GM23338 (cell line): ENCODE measurements around the gene VSIG10L. TPM values are rescaled to one million over a fixed set of nuclear protein-coding genes. Genes with fewer than 3 reads are reported as not detected.

Experiments
- ATAC-seq: fragments of 200-7000 bp; cut with Tn5 transposase; 3 replicates; pipeline ENCODE4 v1.9.1; 2020
- DNase-seq: peaks from one replicate; pipeline ENCODE4 v3.0.0-alpha.2; 2015; ENCODE audit warnings: low spot score
- H2AFZ ChIP-seq: fragments of 200-600 bp; sonication (generic); 2 replicates; pipeline ENCODE4 v1.8.0; 2016; ENCODE audit warnings: antibody characterized with exemption, mild to moderate bottlenecking, moderate library complexity
- H3F3A ChIP-seq: fragments of 200-600 bp; sonication (generic); replicated peaks from 2 replicates; pipeline ENCODE4 v1.8.0; 2017; ENCODE audit warnings: antibody characterized with exemption, mixed run types, low read depth
- H3K27ac ChIP-seq: fragments of 200-600 bp; sonication (generic); 2 replicates; pipeline ENCODE4 v1.6.1; 2016; ENCODE audit warnings: low read depth
- H3K27me3 ChIP-seq: fragments of 200-600 bp; sonication (generic); 2 replicates; pipeline ENCODE4 v1.8.0; 2016; ENCODE audit warnings: mild to moderate bottlenecking, mixed run types, moderate library complexity; ENCODE audit not compliant: insufficient read depth
- H3K36me3 ChIP-seq: fragments of 200-600 bp; sonication (generic); 2 replicates; pipeline ENCODE4 v1.8.0; 2016; ENCODE audit warnings: mild to moderate bottlenecking; ENCODE audit not compliant: insufficient read depth
- H3K4me1 ChIP-seq: fragments of 200-600 bp; sonication (generic); 2 replicates; pipeline ENCODE4 v1.8.0; 2016; ENCODE audit warnings: mild to moderate bottlenecking, moderate library complexity; ENCODE audit not compliant: insufficient read depth
- H3K4me2 ChIP-seq: fragments of 200-600 bp; sonication (generic); 2 replicates; pipeline ENCODE4 v1.7.1; 2017; ENCODE audit warnings: mixed run types
- H3K4me3 ChIP-seq: fragments of 200-600 bp; sonication (generic); 2 replicates; pipeline ENCODE4 v1.6.1; 2016; ENCODE audit warnings: mixed run types
- H3K79me2 ChIP-seq: fragments of 200-600 bp; sonication (generic); replicated peaks from 2 replicates; pipeline ENCODE4 v1.8.0; 2017; ENCODE audit warnings: mild to moderate bottlenecking; ENCODE audit not compliant: insufficient read depth
- H3K9me2 ChIP-seq: fragments of 200-600 bp; sonication (generic); 2 replicates; pipeline ENCODE4 v1.8.0; 2017; ENCODE audit not compliant: insufficient read depth
- H4K20me1 ChIP-seq: fragments of 200-600 bp; sonication (generic); replicated peaks from 2 replicates; pipeline ENCODE4 v1.8.0; 2017; ENCODE audit warnings: mild to moderate bottlenecking; ENCODE audit not compliant: insufficient read depth
- H3K27ac Mint-ChIP-seq: 2 replicates; pipeline ENCODE4 v1.8.0; 2020; ENCODE audit warnings: inconsistent platforms, mild to moderate bottlenecking, moderate library complexity, mixed read lengths
- H3K27me3 Mint-ChIP-seq: 3 replicates; pipeline ENCODE4 v1.8.0; 2022; ENCODE audit warnings: low read depth, mild to moderate bottlenecking, moderate library complexity, mixed read lengths, inconsistent platforms; ENCODE audit not compliant: insufficient read depth, poor library complexity
- H3K36me3 Mint-ChIP-seq: 3 replicates; pipeline ENCODE4 v1.8.0; 2021; ENCODE audit warnings: low read depth, mild to moderate bottlenecking, inconsistent platforms, moderate library complexity, mixed read lengths
- H3K4me1 Mint-ChIP-seq: 3 replicates; pipeline ENCODE4 v1.8.0; 2020; ENCODE audit warnings: mild to moderate bottlenecking, inconsistent platforms, mixed read lengths
- H3K4me3 Mint-ChIP-seq: 3 replicates; pipeline ENCODE4 v1.8.0; 2021; ENCODE audit warnings: moderate library complexity, mild to moderate bottlenecking, inconsistent platforms, mixed read lengths
- H3K9me3 Mint-ChIP-seq: 3 replicates; pipeline ENCODE4 v1.8.0; 2020; ENCODE audit warnings: moderate library complexity, mild to moderate bottlenecking, inconsistent platforms, mixed read lengths
- CREB1 ChIP-seq: fragments of 250-450 bp; sonication (Bioruptor Pico); IDR thresholded peaks from 2 replicates; pipeline ENCODE4 v1.5.0; 2020; ENCODE audit warnings: low read depth, mild to moderate bottlenecking, moderate library complexity
- EZH2 ChIP-seq: fragments of 200-600 bp; sonication (generic); IDR thresholded peaks from one replicate; pipeline ENCODE4 v1.8.0; 2017; ENCODE audit warnings: antibody characterized with exemption, mild to moderate bottlenecking, low read depth; ENCODE audit not compliant: unreplicated experiment
- EZH2phosphoT487 ChIP-seq: fragments of 200-600 bp; sonication (generic); IDR thresholded peaks from one replicate; pipeline ENCODE4 v1.8.1; 2018; ENCODE audit warnings: antibody characterized with exemption; ENCODE audit not compliant: unreplicated experiment
- JUNB ChIP-seq: IDR thresholded peaks from one replicate; pipeline ENCODE4 v1.6.1; 2016; ENCODE audit warnings: antibody characterized with exemption; ENCODE audit not compliant: unreplicated experiment
- NANOG ChIP-seq: IDR thresholded peaks from 2 replicates; pipeline ENCODE4 v1.6.1; 2016; ENCODE audit warnings: antibody characterized with exemption, borderline replicate concordance
- POLR2AphosphoS5 ChIP-seq: IDR thresholded peaks from 2 replicates; pipeline ENCODE4 v1.6.1; 2016; ENCODE audit warnings: antibody characterized with exemption, low read depth
- STAT1 ChIP-seq: IDR thresholded peaks from one replicate; pipeline ENCODE4 v1.6.1; 2016; ENCODE audit warnings: antibody characterized with exemption; ENCODE audit not compliant: unreplicated experiment
- ZNF114 ChIP-seq: fragments of 250-450 bp; sonication (Bioruptor Pico); IDR thresholded peaks from 2 replicates; pipeline ENCODE4 v1.5.0; 2020; ENCODE audit warnings: mild to moderate bottlenecking, moderate library complexity
- ZNF331 ChIP-seq: fragments of 250-450 bp; sonication (Bioruptor Pico); IDR thresholded peaks from 2 replicates; pipeline ENCODE4 v1.5.0; 2020; ENCODE audit warnings: low read depth, mild to moderate bottlenecking, moderate library complexity
- polyA plus RNA-seq: library from polyadenylated mRNA; unstranded; fragments of >200 nt; fragmentation: Nextera tagmentation; extraction: Ambion mirVana; gene quantifications from 2 replicates; pipeline ENCODE4 v1.2.1, GENCODE V29; 2016
- total RNA-seq: library from RNA; depleted of rRNA; stranded (reverse); fragments of >200 nt; shearing (Covaris generic); gene quantifications from 2 replicates; pipeline ENCODE4 v1.2.3, GENCODE V29; 2014
- TF ChIP-seq, protein P1 (sequence below), 2 experiments: fragments of 200-600 bp in 1 of 2; sonication (generic) in 1 of 2; conservative IDR thresholded peaks; 2 replicates each; pipeline versions ENCODE4 v1.5.1 to v1.6.1; 2016 to 2017; ENCODE audit warnings: antibody characterized with exemption in 2 of 2, low read depth in 2 of 2, mild to moderate bottlenecking in 2 of 2, moderate library complexity in 1 of 2
- TF ChIP-seq, protein P2 (sequence below): fragments of 250-450 bp; sonication (Bioruptor Pico); IDR thresholded peaks from 2 replicates; pipeline ENCODE4 v1.5.0; 2020; ENCODE audit warnings: mild to moderate bottlenecking, moderate library complexity
- TF ChIP-seq, protein P3 (sequence below): IDR thresholded peaks from one replicate; pipeline ENCODE4 v1.6.1; 2018; ENCODE audit warnings: antibody characterized with exemption; ENCODE audit not compliant: unreplicated experiment
- TF ChIP-seq, protein P4 (sequence below): IDR thresholded peaks from 2 replicates; pipeline ENCODE4 v1.6.1; 2016; ENCODE audit warnings: antibody characterized with exemption

VSIG10L gene
- total and polyA plus RNA-seq, 2 experiments from 2014 or later = 9.6 to 10.4 TPM

DNA sequence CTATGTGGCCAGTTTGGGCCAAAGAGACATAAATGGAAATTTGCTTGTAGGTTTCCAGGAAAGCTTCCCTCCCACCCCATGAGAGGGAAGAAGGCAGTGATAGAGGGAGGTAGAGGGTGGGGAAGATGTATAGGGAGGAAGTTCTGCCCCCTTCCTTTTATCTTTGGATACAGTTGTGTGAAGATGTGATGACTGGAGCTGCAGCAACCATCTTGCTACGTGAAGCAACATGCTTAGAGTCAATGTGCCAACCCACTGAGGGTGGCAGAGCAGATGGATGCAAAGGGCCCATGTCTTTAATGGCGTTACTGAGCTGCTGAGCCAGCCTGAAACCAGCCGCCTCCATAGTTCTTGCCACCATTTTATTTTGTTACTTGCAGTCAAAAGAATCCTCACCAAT lies 10.7 kb downstream of the VSIG10L start:
- Mint-ChIP-seq H3K27ac (no peak overlapping the region), H3K36me3 (peaks cover 44% of the 10 kb centered on the region), H3K4me3 (no peak overlapping the region), H3K27me3 (peaks cover 21% of the 10 kb centered on the region), H3K9me3 (no peaks in the 10 kb centered on the region; the same call in 2 of the 3 replicates), H3K4me1 (peaks cover 18% of the 10 kb centered on the region)
- DNase-seq (no peak), ATAC-seq (no peak)
- Histone ChIP-seq H3K4me1 (peaks cover 10% of the 10 kb centered on the region; the same call in 1 of the 2 replicates), H3K79me2 (no peaks in the 10 kb centered on the region), H3F3A (no peaks in the 10 kb centered on the region), H3K4me3 (no peak overlapping the region), H3K36me3 (0 out of 2 replicates have a peak, but pooled peaks cover 6% of the 10 kb centered on the region), H4K20me1 (no peaks in the 10 kb centered on the region), H3K4me2 (no peak overlapping the region), H3K27me3 (peaks cover 13% of the 10 kb centered on the region), H2AFZ (no peak overlapping the region), H3K27ac (no peak overlapping the region), H3K9me2 (0 out of 2 replicates have a peak, but pooled peaks cover 3% of the 10 kb centered on the region)
- TF ChIP-seq, protein P1, sequence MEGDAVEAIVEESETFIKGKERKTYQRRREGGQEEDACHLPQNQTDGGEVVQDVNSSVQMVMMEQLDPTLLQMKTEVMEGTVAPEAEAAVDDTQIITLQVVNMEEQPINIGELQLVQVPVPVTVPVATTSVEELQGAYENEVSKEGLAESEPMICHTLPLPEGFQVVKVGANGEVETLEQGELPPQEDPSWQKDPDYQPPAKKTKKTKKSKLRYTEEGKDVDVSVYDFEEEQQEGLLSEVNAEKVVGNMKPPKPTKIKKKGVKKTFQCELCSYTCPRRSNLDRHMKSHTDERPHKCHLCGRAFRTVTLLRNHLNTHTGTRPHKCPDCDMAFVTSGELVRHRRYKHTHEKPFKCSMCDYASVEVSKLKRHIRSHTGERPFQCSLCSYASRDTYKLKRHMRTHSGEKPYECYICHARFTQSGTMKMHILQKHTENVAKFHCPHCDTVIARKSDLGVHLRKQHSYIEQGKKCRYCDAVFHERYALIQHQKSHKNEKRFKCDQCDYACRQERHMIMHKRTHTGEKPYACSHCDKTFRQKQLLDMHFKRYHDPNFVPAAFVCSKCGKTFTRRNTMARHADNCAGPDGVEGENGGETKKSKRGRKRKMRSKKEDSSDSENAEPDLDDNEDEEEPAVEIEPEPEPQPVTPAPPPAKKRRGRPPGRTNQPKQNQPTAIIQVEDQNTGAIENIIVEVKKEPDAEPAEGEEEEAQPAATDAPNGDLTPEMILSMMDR (conservative IDR thresholded peaks at IDR 0.05; ENCODE audit: low read depth in 2 of 2) = no peak
- TF ChIP-seq ZNF114 (no peak), NANOG (no peak), JUNB (no peak), ZNF331 (CRISPR knock-in tag) (no peak), EZH2phosphoT487 (no peak), POLR2AphosphoS5 (no peak), STAT1 (no peak), CREB1 (CRISPR knock-in tag) (no peak), EZH2 (no peak)
- TF ChIP-seq, protein P2, sequence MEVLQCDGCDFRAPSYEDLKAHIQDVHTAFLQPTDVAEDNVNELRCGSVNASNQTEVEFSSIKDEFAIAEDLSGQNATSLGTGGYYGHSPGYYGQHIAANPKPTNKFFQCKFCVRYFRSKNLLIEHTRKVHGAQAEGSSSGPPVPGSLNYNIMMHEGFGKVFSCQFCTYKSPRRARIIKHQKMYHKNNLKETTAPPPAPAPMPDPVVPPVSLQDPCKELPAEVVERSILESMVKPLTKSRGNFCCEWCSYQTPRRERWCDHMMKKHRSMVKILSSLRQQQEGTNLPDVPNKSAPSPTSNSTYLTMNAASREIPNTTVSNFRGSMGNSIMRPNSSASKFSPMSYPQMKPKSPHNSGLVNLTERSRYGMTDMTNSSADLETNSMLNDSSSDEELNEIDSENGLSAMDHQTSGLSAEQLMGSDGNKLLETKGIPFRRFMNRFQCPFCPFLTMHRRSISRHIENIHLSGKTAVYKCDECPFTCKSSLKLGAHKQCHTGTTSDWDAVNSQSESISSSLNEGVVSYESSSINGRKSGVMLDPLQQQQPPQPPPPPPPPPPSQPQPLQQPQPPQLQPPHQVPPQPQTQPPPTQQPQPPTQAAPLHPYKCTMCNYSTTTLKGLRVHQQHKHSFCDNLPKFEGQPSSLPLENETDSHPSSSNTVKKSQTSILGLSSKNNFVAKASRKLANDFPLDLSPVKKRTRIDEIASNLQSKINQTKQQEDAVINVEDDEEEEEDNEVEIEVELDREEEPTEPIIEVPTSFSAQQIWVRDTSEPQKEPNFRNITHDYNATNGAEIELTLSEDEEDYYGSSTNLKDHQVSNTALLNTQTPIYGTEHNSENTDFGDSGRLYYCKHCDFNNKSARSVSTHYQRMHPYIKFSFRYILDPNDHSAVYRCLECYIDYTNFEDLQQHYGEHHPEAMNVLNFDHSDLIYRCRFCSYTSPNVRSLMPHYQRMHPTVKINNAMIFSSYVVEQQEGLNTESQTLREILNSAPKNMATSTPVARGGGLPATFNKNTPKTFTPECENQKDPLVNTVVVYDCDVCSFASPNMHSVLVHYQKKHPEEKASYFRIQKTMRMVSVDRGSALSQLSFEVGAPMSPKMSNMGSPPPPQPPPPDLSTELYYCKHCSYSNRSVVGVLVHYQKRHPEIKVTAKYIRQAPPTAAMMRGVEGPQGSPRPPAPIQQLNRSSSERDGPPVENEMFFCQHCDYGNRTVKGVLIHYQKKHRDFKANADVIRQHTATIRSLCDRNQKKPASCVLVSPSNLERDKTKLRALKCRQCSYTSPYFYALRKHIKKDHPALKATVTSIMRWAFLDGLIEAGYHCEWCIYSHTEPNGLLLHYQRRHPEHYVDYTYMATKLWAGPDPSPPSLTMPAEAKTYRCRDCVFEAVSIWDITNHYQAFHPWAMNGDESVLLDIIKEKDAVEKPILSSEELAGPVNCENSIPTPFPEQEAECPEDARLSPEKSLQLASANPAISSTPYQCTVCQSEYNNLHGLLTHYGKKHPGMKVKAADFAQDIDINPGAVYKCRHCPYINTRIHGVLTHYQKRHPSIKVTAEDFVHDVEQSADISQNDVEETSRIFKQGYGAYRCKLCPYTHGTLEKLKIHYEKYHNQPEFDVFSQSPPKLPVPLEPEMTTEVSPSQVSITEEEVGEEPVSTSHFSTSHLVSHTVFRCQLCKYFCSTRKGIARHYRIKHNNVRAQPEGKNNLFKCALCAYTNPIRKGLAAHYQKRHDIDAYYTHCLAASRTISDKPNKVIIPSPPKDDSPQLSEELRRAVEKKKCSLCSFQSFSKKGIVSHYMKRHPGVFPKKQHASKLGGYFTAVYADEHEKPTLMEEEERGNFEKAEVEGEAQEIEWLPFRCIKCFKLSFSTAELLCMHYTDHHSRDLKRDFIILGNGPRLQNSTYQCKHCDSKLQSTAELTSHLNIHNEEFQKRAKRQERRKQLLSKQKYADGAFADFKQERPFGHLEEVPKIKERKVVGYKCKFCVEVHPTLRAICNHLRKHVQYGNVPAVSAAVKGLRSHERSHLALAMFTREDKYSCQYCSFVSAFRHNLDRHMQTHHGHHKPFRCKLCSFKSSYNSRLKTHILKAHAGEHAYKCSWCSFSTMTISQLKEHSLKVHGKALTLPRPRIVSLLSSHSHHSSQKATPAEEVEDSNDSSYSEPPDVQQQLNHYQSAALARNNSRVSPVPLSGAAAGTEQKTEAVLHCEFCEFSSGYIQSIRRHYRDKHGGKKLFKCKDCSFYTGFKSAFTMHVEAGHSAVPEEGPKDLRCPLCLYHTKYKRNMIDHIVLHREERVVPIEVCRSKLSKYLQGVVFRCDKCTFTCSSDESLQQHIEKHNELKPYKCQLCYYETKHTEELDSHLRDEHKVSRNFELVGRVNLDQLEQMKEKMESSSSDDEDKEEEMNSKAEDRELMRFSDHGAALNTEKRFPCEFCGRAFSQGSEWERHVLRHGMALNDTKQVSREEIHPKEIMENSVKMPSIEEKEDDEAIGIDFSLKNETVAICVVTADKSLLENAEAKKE (CRISPR knock-in tag) = no peak
- TF ChIP-seq, protein P3, sequence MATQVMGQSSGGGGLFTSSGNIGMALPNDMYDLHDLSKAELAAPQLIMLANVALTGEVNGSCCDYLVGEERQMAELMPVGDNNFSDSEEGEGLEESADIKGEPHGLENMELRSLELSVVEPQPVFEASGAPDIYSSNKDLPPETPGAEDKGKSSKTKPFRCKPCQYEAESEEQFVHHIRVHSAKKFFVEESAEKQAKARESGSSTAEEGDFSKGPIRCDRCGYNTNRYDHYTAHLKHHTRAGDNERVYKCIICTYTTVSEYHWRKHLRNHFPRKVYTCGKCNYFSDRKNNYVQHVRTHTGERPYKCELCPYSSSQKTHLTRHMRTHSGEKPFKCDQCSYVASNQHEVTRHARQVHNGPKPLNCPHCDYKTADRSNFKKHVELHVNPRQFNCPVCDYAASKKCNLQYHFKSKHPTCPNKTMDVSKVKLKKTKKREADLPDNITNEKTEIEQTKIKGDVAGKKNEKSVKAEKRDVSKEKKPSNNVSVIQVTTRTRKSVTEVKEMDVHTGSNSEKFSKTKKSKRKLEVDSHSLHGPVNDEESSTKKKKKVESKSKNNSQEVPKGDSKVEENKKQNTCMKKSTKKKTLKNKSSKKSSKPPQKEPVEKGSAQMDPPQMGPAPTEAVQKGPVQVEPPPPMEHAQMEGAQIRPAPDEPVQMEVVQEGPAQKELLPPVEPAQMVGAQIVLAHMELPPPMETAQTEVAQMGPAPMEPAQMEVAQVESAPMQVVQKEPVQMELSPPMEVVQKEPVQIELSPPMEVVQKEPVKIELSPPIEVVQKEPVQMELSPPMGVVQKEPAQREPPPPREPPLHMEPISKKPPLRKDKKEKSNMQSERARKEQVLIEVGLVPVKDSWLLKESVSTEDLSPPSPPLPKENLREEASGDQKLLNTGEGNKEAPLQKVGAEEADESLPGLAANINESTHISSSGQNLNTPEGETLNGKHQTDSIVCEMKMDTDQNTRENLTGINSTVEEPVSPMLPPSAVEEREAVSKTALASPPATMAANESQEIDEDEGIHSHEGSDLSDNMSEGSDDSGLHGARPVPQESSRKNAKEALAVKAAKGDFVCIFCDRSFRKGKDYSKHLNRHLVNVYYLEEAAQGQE = no peak
- TF ChIP-seq, protein P4, sequence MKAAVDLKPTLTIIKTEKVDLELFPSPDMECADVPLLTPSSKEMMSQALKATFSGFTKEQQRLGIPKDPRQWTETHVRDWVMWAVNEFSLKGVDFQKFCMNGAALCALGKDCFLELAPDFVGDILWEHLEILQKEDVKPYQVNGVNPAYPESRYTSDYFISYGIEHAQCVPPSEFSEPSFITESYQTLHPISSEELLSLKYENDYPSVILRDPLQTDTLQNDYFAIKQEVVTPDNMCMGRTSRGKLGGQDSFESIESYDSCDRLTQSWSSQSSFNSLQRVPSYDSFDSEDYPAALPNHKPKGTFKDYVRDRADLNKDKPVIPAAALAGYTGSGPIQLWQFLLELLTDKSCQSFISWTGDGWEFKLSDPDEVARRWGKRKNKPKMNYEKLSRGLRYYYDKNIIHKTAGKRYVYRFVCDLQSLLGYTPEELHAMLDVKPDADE = no peak
